ENCODE measurements around the gene KSR1. TPM values are rescaled to one million over a fixed set of nuclear protein-coding genes. Genes with fewer than 3 reads are reported as not detected.

The KSR1 gene
- total and polyA plus RNA-seq, 9 of the 15 experiments (the other 6 are each of a cell fraction or from before 2014, with no cell fraction given), result 1.4 to 51.7 (median 18.4) TPM

DNA sequence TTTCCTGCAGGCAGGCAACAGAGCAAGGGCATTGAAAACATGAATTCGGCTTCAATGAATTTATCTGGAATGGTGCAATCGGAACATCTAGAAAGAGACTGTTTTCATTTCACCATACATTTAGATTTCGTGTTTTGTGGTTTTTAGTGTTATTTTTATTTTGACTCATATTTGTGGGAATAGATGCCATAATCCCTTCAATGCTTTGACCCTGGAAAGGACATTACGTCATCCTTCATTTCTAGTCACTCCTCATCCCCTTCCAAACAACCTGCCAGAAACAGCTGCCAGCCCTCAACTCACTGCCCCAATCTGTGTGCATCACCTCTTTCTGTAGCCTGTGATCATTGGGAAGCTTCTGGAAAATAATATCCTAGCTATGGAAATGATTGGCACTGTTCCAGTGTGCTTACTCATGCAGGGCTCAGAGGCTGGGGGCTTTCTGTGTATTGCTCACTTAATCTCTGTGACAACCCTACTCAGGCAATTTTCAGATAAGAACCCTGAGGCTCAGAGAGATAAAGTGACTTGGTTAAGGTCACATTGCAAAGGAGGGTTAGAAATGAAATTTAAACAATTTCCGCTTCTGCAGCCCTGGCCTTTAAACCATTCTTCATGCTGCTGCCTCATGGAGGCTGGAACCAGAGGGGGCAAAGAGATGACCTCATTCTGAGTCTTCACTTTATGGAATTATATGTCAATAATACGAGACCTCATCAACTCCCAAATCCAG, 9.5 kb upstream of the KSR1 start (continued):
- no peak for TF ChIP-seq ZNF639 (CRISPR knock-in tag; conservative IDR thresholded peaks at IDR 0.05 in 1 of 2, IDR thresholded peaks at IDR 0.05 in 1 of 2)
- TF ChIP-seq ZNF512 (tag; IDR thresholded peaks at IDR 0.05), result no peak
- no peak; a peak in 1 of 3 replicates for TF ChIP-seq CBX3 (IDR thresholded peaks at IDR 0.05; ENCODE audit: borderline replicate concordance in 1 of 2, low read length in 2 of 2)
- no peak for TF ChIP-seq ELF2 (CRISPR knock-in tag; IDR thresholded peaks at IDR 0.05)
- no peak for TF ChIP-seq RBM22 (IDR thresholded peaks at IDR 0.05; ENCODE audit: low read depth, low read length, poor library complexity, severe bottlenecking)
- TF ChIP-seq HBP1 (CRISPR knock-in tag; IDR thresholded peaks at IDR 0.05), result no peak
- TF ChIP-seq ZC3H8 (IDR thresholded peaks at IDR 0.05), result no peak
- no peak; the same call in none of the 2 replicates for TF ChIP-seq GATAD2B (IDR thresholded peaks at IDR 0.05; ENCODE audit: borderline replicate concordance)
- no peak for TF ChIP-seq CTCF (IDR thresholded peaks at IDR 0.05 in 2 of 3, conservative IDR thresholded peaks at IDR 0.05 in 1 of 3; ENCODE audit: insufficient read depth in 2 of 3, low read depth in 1 of 3, low read length in 3 of 3)
- TF ChIP-seq ZC3H4 (CRISPR knock-in tag; IDR thresholded peaks at IDR 0.05; ENCODE audit: borderline replicate concordance), result no peak
- TF ChIP-seq ARHGAP35 (IDR thresholded peaks at IDR 0.05; ENCODE audit: partially characterized antibody), result no peak
- TF ChIP-seq ZNF316 (IDR thresholded peaks at IDR 0.05), result peak; percentile 73
- no peak for TF ChIP-seq ZNF121 (CRISPR knock-in tag; conservative IDR thresholded peaks at IDR 0.05)
- TF ChIP-seq, protein P1, sequence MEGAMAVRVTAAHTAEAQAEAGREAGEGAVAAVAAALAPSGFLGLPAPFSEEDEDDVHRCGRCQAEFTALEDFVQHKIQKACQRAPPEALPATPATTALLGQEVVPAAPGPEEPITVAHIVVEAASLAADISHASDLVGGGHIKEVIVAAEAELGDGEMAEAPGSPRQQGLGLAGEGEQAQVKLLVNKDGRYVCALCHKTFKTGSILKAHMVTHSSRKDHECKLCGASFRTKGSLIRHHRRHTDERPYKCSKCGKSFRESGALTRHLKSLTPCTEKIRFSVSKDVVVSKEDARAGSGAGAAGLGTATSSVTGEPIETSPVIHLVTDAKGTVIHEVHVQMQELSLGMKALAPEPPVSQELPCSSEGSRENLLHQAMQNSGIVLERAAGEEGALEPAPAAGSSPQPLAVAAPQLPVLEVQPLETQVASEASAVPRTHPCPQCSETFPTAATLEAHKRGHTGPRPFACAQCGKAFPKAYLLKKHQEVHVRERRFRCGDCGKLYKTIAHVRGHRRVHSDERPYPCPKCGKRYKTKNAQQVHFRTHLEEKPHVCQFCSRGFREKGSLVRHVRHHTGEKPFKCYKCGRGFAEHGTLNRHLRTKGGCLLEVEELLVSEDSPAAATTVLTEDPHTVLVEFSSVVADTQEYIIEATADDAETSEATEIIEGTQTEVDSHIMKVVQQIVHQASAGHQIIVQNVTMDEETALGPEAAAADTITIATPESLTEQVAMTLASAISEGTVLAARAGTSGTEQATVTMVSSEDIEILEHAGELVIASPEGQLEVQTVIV (CRISPR knock-in tag; IDR thresholded peaks at IDR 0.05; ENCODE audit: borderline replicate concordance), result no peak
- no peak for TF ChIP-seq ZNF696 (CRISPR knock-in tag; conservative IDR thresholded peaks at IDR 0.05)
- peak; percentile 89 for TF ChIP-seq HMBOX1 (IDR thresholded peaks at IDR 0.05)
- TF ChIP-seq ERF (CRISPR knock-in tag; IDR thresholded peaks at IDR 0.05), result no peak
- 0 out of 2 replicates have a peak, but pooled peaks have one; percentile 65 for TF ChIP-seq RHOXF2B (CRISPR knock-in tag; conservative IDR thresholded peaks at IDR 0.05)
